Stimulated activated CD4-positive, alpha-beta T cell treated with anti-CD3 and anti-CD28 coated beads, TNF-alpha, amount 100 ng/mL, for 1 hour (primary cell): ENCODE measurements around the gene IFNW1.

Source experiments
- DNase-seq, 3 donors: peaks; one replicate each; pipeline ENCODE4 v3.0.0-alpha.2; 2020; ENCODE audit warnings: low read depth in 3 of 3, low spot score in 1 of 3

The IFNW1 gene

GRCh38 chr9:21110708-21111576 is 30.7 kb downstream of the IFNW1 start:
- no peak for DNase-seq

GRCh38 chr9:21104787-21105186 is 36.8 kb downstream of the IFNW1 start:
- no peak for DNase-seq

- DNase-seq: no peak
These were observed 39.3 kb downstream of the IFNW1 start for GRCh38 chr9:21102305-21102704.

- no peak for DNase-seq
These were observed 43.8 kb downstream of the IFNW1 start for GRCh38 chr9:21097817-21098216.

GRCh38 chr9:21096901-21097255 is 44.8 kb downstream of the IFNW1 start:
- no peak for DNase-seq

GRCh38 chr9:21096172-21096900 is 45.3 kb downstream of the IFNW1 start:
- no peak for DNase-seq

GRCh38 chr9:21095561-21095960 is 46.1 kb downstream of the IFNW1 start:
- no peak for DNase-seq
